HG03575 (cell line): ENCODE data around the gene CFAP20.
"Not testable (repeated sequence)": the region's sequence is repeated elsewhere in the genome, so short reads cannot be mapped to it uniquely, and the experiment has no call there.

Experiments used
- ATAC-seq: cut with Tn5 transposase; IDR thresholded peaks from one replicate; pipeline ENCODE4 v1.9.1; 2021; ENCODE audit not compliant: unreplicated experiment, insufficient number of reproducible peaks, low FRiP score; ENCODE audit errors: extremely low read depth

Gene CFAP20

DNA sequence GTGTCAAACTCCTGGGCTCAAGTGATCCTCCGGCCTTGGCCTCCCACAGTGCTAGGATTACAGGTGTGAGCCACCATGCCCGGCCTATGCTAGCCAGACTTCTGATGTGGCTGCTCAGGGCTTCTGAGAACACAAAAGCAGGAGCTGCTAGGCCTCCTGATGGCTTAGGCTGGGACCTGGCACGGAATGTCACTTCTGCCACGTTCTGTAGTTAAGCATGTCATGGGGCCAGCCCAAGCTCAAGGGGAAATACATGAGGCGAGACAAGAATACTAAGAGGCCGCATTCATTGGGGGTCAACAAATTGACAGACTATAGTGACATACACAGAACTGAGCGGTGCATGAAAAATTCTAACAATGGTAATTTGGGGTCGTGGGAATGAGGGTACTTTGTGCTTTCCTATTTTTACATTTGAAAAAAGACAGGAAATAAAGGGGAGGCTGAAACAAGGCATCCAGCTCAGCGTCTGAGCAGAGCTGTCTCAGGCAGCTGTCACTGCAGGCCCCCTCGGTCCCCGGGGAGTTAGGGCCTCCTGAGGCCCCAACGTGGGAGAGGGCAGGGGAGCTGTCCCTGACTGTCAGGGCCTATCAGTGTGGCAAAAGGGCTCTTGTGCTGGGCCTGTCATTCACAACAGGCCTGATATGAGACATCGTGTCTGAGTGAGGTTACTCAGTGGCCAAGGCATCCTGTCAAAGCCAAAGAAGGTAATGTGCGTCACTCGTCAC, 26.4 kb downstream of the CFAP20 start:
- no peak for ATAC-seq

DNA sequence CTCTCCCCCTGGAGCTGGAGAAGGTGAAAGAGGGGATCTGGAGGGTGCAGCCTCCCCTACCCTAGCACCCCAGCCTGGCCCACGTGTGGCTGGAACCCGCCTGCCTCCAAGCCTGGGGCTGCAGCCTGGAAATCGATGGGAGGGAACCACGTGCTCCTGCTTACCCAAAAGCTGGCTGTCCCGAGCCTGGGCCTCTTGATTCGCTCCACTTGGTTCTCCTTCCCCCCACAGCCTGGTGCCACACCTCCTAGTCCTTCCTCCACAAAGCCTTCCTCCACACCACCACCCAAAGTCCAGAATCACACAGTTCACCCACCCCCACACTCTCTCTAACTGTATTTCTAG, 29.3 kb downstream of the CFAP20 start:
- ATAC-seq, result no peak

DNA sequence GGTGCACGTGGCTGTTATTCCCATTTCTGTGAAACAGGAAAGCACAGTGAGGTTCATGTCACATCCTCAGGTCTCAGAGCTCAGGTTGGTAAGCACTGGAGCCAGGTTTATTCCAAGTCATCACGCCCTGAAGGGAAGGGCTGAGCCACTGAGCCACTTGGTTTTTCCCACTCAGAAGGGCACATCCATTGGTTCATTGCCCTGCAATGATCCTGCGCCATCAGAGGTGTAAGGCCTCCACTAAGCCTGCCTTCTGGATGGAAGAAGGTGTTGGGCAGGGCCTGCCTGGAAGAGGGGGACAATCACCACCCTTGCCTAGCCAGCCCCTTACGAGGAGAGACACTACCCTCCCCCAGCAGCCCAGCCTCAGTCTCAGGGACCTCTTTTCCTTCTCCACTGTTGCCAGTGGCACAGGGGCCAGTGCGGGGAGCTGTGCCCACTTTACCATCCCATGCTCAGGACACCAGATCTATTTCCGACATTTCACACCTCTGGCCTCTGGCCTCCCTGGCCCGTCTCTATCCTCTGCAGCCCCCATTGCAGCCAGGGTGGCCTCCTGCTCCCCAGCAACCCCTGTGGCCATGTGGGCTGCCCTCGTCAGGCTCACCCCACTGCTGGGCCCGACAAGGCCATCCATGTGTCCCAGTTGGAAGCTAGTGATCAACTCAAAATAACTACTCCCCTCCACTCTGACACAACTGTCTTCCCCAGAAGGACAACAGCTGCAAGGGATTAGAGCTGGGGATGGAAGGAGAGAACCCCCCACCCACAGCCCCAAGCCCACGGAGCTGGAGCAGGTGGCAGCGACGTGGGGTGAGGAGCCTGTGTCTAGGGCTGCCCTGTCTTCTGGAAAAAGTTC, 29.9 kb downstream of the CFAP20 start:
- no peak for ATAC-seq

DNA sequence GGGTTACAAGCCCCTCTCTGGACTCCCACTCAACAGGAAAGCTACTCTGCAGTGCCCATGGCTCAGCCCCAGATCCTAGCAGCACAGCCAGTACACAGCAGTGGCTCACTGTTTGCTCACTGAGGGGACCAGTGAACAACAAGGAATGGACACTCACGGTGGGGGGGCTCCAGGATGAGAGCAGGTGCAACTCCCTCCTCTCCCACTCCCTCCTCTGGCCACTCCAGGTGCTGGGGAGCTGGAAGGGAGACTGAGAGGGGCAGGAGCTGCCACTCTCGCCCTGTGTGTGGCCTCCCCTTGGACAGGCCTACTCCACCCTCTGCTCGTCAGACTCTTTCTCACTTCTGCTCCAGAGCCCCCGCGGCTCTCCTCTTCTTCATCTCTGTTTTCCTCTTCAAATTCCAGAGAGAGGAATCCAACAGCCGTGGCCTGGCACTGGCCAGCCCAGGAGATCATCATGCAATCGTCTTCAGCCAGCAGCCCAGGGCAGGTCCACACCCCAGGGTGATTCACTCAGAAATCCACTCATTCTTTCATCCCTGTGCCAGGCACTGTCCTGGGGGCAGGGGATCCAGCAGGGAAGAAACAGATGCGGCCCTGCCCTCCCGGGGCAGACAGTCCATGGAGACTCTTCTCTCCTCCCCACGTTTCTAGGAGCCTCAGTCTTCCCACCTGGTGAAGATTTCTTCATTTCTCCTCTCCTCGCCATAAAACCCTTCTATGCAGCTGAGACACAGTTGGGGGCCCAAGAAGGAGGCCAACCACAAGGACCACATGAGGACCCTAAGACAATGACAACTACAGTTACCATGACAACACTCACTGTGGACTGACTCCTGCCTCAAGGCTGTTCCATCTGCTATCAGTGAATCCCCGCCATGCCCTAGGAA, 30.7 kb downstream of the CFAP20 start:
- no peak for ATAC-seq

DNA sequence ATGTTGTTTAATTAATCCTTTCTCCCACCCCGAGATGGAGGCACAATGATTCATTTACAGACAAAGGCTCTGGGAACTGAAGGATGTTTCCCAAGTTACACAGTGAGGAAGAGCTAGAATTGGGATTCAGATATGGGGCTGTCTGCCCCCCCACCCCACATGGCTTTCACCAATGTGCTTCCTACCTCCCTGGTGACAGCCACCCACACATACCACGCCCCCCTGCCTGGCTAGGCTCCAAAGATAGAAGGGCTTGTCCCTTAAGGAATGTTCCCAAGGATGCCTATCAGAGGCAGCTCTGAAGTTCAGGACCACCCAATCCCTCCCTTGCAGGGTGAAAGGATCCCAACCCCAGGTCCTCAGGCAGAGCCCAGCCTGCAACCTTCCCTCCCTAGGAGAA, 32.9 kb downstream of the CFAP20 start:
- no peak for ATAC-seq

DNA sequence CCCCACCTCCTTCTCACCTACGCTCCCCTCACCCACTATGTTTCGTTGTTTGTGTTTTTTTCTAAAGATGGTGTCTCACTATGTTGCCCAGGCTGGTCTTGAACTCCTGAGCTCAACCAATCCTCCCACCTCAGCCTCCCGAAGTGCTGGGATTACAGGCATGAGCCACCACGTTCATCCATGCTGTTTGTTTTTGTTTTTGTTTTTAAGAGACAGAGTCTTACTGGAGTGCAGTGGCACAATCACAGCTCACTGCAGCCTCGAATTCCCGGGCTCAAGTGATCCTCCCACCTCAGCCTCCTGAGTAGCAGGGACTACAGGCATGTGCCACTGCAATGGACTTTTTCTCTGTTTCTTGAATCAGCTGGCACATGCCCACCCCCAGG, 33.6 kb downstream of the CFAP20 start:
- not testable (repeated sequence) for ATAC-seq

- ATAC-seq, result no peak
Measured at GRCh38 chr16:58094791-58095574, 34.2 kb downstream of the CFAP20 start.

DNA sequence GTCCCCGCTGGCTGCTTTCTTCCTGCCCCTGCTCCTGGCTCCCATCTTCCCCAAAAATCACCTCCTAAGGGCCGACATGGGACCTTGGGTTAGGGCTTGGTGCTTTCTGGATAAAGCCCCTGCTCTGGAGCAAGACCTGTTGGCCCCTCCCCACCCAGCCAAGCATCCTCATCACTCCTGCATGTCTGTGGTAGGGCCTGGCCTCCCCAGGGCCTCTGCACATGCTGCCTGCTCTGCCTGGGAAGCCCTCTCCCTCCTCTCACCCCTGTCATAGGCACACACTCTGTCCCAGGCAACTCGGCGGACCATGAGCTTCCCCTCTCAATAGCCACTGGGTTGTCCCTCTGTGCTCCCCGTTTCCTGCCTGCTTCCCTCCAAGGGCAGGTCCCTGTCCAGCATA, 35.2 kb downstream of the CFAP20 start:
- no peak for ATAC-seq

DNA sequence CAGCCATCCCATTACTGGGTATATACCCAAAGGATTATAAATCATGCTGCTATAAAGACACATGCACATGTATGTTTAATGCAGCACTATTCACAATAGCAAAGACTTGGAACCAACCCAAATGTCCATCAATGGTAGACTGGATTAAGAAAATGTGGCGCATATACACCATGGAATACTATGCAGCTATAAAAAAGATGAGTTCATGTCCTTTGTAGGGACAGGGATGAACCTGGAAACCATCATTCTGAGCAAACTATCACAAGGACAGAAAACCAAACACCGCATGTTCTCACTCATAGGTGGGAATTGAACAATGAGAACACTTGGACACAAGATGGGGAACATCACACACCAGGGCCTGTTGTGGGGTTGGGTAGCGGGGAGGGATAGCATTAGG, 38.8 kb downstream of the CFAP20 start:
- not testable (repeated sequence) for ATAC-seq

DNA sequence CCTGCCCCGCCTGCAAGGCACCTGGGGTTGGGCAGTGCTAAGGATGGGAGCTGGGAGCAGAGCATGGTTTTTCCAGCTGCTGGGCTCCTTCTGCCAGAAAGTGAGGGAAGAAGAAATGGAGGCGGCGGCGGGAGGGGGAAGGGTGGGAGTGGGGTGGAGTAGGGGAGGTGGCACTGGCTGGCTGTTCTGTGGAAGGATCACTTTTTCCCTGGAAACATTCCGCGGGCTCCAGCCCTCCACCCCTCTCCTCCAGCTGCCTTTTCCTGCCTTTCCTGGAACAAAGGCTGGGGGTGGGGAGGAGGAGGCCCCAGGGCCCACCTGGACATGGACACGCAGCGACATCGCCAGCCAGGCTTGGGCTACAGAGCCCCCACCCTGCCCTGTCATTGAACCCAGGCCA, 41.1 kb downstream of the CFAP20 start:
- ATAC-seq, result no peak

DNA sequence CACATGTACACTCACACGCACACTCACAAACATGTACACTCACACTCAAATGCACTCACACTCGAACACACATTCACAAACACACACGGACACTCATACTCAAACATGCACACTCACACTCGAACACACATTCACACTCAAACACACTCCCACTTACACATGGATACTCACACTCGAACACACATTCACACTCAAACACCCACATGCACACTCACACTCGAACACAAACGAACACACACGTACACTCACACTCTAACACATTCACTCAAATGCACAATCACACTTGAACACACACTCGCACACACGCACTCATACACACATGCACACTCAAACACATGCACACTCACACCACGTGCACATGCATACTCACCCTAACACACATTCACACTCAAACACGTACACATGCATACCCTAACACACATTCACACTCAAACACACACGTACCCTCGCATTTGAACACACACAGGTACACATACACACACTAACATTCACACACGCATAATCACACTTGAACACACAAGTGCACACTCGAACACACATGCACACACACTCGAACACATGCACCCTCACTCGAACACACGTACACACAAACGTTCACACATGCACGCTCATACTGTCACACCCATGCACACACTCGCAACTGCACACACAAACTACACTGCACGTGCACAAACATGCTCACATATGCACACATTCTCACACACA, 41.8 kb downstream of the CFAP20 start:
- ATAC-seq, result no peak

DNA sequence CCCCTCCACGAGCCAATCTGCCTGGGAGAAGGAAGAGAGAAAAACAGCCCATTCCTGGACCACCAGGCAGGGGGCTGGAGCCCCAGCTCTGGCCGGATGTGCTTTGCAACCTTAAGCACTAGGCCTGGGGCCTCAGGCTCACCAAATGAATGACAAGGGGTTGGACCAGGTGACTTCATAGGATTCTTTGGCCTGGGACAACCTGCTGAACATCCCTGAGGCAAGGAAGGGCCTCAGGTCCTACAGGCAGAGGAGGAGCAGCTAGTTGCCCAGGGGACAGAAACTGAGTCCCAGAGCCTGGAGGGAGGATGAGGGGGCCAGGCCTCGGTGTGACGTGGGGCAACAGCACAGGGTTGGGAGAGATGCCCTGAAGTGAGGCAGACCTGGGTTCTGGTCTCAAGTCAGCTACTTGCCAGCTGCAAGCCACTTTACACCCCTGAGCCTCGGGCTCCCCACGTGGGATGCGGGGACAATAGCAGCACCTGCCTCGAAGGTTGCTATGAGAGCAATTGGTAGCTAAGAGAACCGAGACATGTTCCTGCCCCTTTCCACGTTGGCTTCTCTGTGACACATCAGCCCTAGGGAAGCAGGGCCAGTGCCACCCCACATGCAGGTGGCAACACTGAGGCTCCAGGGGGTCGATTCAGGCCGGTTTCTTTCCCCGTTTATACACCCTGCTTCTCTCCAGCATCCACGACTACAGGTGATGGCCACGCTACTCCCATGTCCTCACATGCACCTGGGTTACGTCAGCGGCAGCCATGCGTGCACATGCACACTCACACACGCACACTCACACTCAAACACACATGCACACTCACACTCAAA, 42.6 kb downstream of the CFAP20 start:
- ATAC-seq, result no peak

- no peak for ATAC-seq
Measured at GRCh38 chr16:58085584-58086251, 43.5 kb downstream of the CFAP20 start.

- no peak for ATAC-seq
Measured at GRCh38 chr16:58085171-58085570, 44.0 kb downstream of the CFAP20 start.

GRCh38 chr16:58084635-58085034, 44.5 kb downstream of the CFAP20 start:
- no peak for ATAC-seq

GRCh38 chr16:58082381-58082780, 46.8 kb downstream of the CFAP20 start:
- no peak for ATAC-seq

GRCh38 chr16:58080657-58081056, 48.5 kb downstream of the CFAP20 start:
- not testable (repeated sequence) for ATAC-seq
